Measurements from ENCODE around the gene SCO1.
"Not testable (repeated sequence)": the region's sequence is repeated elsewhere in the genome, so short reads cannot be mapped to it uniquely, and the experiment has no call there.

SCO1 gene

GRCh38 chr17:10713318-10713717, 16.0 kb upstream of the SCO1 start:
- H3K79me2 ChIP-seq: no peaks in the 10 kb centered on the region
- no peak overlapping the region for H3K9ac ChIP-seq
- H3K27ac ChIP-seq: no peak overlapping the region
- H3K36me3 ChIP-seq (ENCODE audit: control insufficient read depth, insufficient read depth, low read length): no peaks in the 10 kb centered on the region
- H3K4me2 ChIP-seq (ENCODE audit: low read length): no peak overlapping the region
- H3K4me1 ChIP-seq: no peaks in the 10 kb centered on the region
- H3K4me3 ChIP-seq (ENCODE audit: low read depth, low read length): no peak overlapping the region
- H2AFZ ChIP-seq: no peak overlapping the region
- TF ChIP-seq, protein P1, sequence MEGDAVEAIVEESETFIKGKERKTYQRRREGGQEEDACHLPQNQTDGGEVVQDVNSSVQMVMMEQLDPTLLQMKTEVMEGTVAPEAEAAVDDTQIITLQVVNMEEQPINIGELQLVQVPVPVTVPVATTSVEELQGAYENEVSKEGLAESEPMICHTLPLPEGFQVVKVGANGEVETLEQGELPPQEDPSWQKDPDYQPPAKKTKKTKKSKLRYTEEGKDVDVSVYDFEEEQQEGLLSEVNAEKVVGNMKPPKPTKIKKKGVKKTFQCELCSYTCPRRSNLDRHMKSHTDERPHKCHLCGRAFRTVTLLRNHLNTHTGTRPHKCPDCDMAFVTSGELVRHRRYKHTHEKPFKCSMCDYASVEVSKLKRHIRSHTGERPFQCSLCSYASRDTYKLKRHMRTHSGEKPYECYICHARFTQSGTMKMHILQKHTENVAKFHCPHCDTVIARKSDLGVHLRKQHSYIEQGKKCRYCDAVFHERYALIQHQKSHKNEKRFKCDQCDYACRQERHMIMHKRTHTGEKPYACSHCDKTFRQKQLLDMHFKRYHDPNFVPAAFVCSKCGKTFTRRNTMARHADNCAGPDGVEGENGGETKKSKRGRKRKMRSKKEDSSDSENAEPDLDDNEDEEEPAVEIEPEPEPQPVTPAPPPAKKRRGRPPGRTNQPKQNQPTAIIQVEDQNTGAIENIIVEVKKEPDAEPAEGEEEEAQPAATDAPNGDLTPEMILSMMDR (IDR thresholded peaks at IDR 0.05): no peak
- no peaks in the 10 kb centered on the region for H3K9me3 ChIP-seq (ENCODE audit: control insufficient read depth, low read length)
- H3K27me3 ChIP-seq (ENCODE audit: control insufficient read depth, insufficient read depth, low read length): no peaks in the 10 kb centered on the region

- H3K4me1 ChIP-seq: no peaks in the 10 kb centered on the region
- TF ChIP-seq, protein P1 (IDR thresholded peaks at IDR 0.05): no peak
- H3K9me3 ChIP-seq (ENCODE audit: control insufficient read depth, low read length): no peaks in the 10 kb centered on the region
- H3K79me2 ChIP-seq: no peaks in the 10 kb centered on the region
- no peaks in the 10 kb centered on the region for H3K36me3 ChIP-seq (ENCODE audit: control insufficient read depth, insufficient read depth, low read length)
- H2AFZ ChIP-seq: no peak overlapping the region
- no peak overlapping the region for H3K9ac ChIP-seq
- H3K4me3 ChIP-seq (ENCODE audit: low read depth, low read length): no peak overlapping the region
- no peak overlapping the region for H3K27ac ChIP-seq
- H3K4me2 ChIP-seq (ENCODE audit: low read length): no peak overlapping the region
- no peaks in the 10 kb centered on the region for H3K27me3 ChIP-seq (ENCODE audit: control insufficient read depth, insufficient read depth, low read length)
Observed at GRCh38 chr17:10705727-10706126, 8.4 kb upstream of the SCO1 start.

- Histone ChIP-seq H3K9me3 (ENCODE audit: control insufficient read depth, low read length) (no peaks in the 10 kb centered on the region), H2AFZ (no peak overlapping the region), H3K4me3 (ENCODE audit: low read depth, low read length) (no peak overlapping the region), H3K4me2 (ENCODE audit: low read length) (no peak overlapping the region), H3K79me2 (peaks cover 2% of the 10 kb centered on the region), H3K27me3 (ENCODE audit: control insufficient read depth, insufficient read depth, low read length) (no peaks in the 10 kb centered on the region), H3K27ac (no peak overlapping the region), H3K9ac (no peak overlapping the region), H3K36me3 (ENCODE audit: control insufficient read depth, insufficient read depth, low read length) (no peaks in the 10 kb centered on the region), H3K4me1 (no peaks in the 10 kb centered on the region)
- TF ChIP-seq, protein P1 (IDR thresholded peaks at IDR 0.05): no peak
Observed at GRCh38 chr17:10702574-10702973, 5.2 kb upstream of the SCO1 start.

DNA sequence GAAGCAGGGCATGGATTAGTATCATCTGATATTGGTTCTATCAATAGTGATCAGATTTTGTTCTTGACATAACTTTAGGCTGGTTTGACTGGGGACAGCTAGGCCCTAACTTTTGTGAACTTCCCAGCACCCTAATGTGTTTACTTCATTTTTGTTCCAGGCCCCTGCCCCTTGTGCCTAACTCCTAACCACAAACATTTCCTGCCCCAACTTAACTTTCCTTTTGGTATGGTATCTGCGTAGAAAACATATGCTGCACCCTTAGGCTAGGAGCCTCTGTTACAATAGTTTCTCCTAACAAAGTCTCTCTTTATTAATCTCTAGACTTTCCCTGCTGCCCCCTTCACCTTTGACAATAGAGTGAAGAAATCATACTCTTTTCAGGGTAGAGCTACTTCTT, 2.5 kb upstream of the SCO1 start:
- Histone ChIP-seq H3K4me1 (no peaks in the 10 kb centered on the region), H3K27me3 (ENCODE audit: control insufficient read depth, insufficient read depth, low read length) (no peaks in the 10 kb centered on the region), H3K4me3 (ENCODE audit: low read depth, low read length) (no peak overlapping the region), H3K27ac (no peak overlapping the region), H2AFZ (no peak overlapping the region), H3K4me2 (ENCODE audit: low read length) (no peak overlapping the region), H3K9me3 (ENCODE audit: control insufficient read depth, low read length) (no peaks in the 10 kb centered on the region), H3K9ac (no peak overlapping the region), H3K36me3 (ENCODE audit: control insufficient read depth, insufficient read depth, low read length) (no peaks in the 10 kb centered on the region), H3K79me2 (peaks cover 6% of the 10 kb centered on the region)
- TF ChIP-seq, protein P1 (IDR thresholded peaks at IDR 0.05): no peak

DNA sequence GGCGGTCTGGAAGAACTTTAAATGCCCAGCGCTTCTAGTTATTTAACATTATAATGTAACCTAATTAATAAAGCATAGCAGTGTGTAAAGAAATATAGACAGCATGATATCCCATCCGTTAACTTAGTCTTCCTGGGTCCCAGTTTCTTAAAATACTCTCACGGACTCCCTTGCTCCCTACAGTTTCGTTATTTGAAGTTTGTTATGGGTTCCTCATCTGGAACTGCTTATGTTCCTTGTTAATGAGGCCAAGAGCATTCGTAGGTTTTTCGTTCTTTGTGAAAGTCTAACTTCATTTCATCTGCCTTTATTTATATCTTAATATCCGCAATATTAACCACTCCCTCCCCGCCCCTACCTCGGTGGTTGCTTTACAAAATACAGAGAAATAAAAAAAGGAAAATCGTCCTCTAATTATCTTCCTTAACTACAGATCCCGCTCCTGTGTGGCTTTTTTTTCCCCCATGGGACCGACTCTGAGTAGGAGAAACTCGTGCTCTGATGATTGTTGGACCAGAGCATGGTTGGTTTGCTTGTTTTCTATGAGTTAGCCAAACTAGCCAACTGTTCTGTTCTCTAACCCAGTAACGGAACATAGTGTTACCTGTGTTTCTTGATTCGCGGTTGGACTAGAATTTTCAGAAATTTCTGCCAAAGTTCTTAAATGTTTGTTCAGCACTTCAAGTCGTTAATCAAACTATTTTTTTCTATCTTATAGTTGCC, 924 bp upstream of the SCO1 start:
- Histone ChIP-seq H3K27me3 (ENCODE audit: control insufficient read depth, insufficient read depth, low read length) (no peaks in the 10 kb centered on the region), H3K27ac (peak overlapping the region; percentile 73), H2AFZ (peak overlapping the region; percentile 94), H3K79me2 (peaks cover 6% of the 10 kb centered on the region), H3K36me3 (ENCODE audit: control insufficient read depth, insufficient read depth, low read length) (no peaks in the 10 kb centered on the region), H3K4me1 (no peaks in the 10 kb centered on the region), H3K9ac (peak overlapping the region; percentile 41), H3K9me3 (ENCODE audit: control insufficient read depth, low read length) (no peaks in the 10 kb centered on the region), H3K4me2 (ENCODE audit: low read length) (peak overlapping the region; percentile 68), H3K4me3 (ENCODE audit: low read depth, low read length) (peak overlapping the region; percentile 80)
- TF ChIP-seq, protein P1 (IDR thresholded peaks at IDR 0.05): no peak

DNA sequence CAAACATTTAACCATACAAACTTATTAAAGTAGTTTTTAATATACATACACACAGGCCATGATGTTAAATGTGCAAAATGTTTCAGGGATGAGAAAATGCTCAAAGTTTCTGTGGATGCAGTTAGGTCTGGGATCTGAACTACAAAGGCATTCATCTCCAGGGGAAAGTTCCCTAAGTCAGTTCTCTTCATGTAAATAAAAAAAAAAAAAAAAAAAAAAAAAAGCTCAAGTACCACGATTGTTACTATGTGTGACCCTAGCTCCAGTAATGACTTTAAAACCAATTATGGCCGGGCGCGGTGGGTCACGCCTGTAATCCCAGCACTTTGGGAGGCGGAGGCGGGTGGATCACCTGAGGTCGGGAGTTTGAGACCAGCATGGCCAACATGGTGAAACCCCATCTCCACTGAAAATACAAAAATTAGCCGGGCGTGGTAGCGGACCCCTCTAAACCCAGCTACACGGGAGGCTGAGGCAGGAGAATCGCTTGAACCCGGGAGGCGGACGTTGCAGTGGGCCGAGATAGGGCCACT, 1.4 kb downstream of the SCO1 start:
- H3K79me2 ChIP-seq: peaks cover 10% of the 10 kb centered on the region
- H3K9me3 ChIP-seq (ENCODE audit: control insufficient read depth, low read length); H3K4me2 ChIP-seq (ENCODE audit: low read length); H3K4me1 ChIP-seq; H3K27me3 ChIP-seq (ENCODE audit: control insufficient read depth, insufficient read depth, low read length); H3K9ac ChIP-seq; H3K36me3 ChIP-seq (ENCODE audit: control insufficient read depth, insufficient read depth, low read length); H2AFZ ChIP-seq; H3K27ac ChIP-seq; H3K4me3 ChIP-seq (ENCODE audit: low read depth, low read length): not testable (repeated sequence)

Data from parathyroid adenoma (tissue), 2 donors.